Body of pancreas (tissue), 4 donors: ENCODE results near the gene GJA5. TPM values are rescaled to one million over a fixed set of nuclear protein-coding genes. Genes with fewer than 3 reads are reported as not detected.

Experiments used
- ATAC-seq: fragments of 150-250 bp; one replicate; pipeline ENCODE4 v1.9.1; 2016
- DNase-seq, 4 donors: peaks; one replicate each; pipeline ENCODE4 v3.0.0-alpha.2; 2019
- H3K27ac ChIP-seq, 4 donors: fragments of 200-600 bp; sonication (generic); 1 replicate in 3 of 4; 2 replicates in 1 of 4; pipeline versions ENCODE4 v1.5.1 to v1.6.1; 2016 to 2019; ENCODE audit warnings: mild to moderate bottlenecking in 1 of 4, mixed read lengths in 1 of 4, moderate library complexity in 1 of 4
- H3K27me3 ChIP-seq, 2 donors: fragments of 200-600 bp; sonication (generic); one replicate each; pipeline ENCODE4 v1.6.0; 2016; ENCODE audit warnings: mild to moderate bottlenecking in 1 of 2
- H3K36me3 ChIP-seq, 2 donors: fragments of 200-600 bp; sonication (generic); replicated peaks in 1 of 2; 2 replicates each; pipeline ENCODE4 v1.5.1; 2016; ENCODE audit warnings: low read depth in 2 of 2; ENCODE audit not compliant: insufficient read depth in 1 of 2
- H3K4me1 ChIP-seq: fragments of 200-600 bp; sonication (generic); one replicate; pipeline ENCODE4 v1.6.0; 2016
- H3K4me3 ChIP-seq, 2 donors: fragments of 200-600 bp; sonication (generic); 1 replicate in 1 of 2; 2 replicates in 1 of 2; pipeline ENCODE4 v1.5.1; 2016 to 2019
- H3K9me3 ChIP-seq, 3 donors: fragments of 200-600 bp; sonication (generic); 1 replicate in 2 of 3; 2 replicates in 1 of 3; pipeline ENCODE4 v1.5.1; 2016
- POLR2A ChIP-seq, 3 donors: fragments of 450-650 bp; IDR thresholded peaks; one replicate each; pipeline ENCODE4 v1.6.1; 2016; ENCODE audit warnings: antibody characterized with exemption in 3 of 3, mild to moderate bottlenecking in 2 of 3
- WGBS, 2 donors: methylation state at CpG; one replicate each; pipeline ENCODE4 v1.1.5; 2017; 5-methylcytosine and 5-hydroxymethylcytosine counted together
- intact Hi-C: fragments of 100-400 bp; cut with DNase I; formaldehyde crosslinking; loops from one replicate; pipeline ENCODE4 v1.15.1; 2023
- total RNA-seq, 2 donors: library from RNA; depleted of rRNA; stranded (reverse); fragments of >200 nt; gene quantifications; one replicate each; pipeline ENCODE4 v1.1.0, GENCODE V29; 2016
- TF ChIP-seq, protein P1 (sequence below), 7 experiments: fragments of 450-650 bp in 4 of 7; fragments of 200-600 bp in 3 of 7; sonication (generic) in 3 of 7; IDR thresholded peaks; one replicate each; pipeline ENCODE4 v1.5.1; 2016 to 2019; ENCODE audit warnings: antibody characterized with exemption in 7 of 7

GJA5 gene
- total RNA-seq, 2 donors from 2014 or later, result 0.99 to 8.8 TPM

DNA sequence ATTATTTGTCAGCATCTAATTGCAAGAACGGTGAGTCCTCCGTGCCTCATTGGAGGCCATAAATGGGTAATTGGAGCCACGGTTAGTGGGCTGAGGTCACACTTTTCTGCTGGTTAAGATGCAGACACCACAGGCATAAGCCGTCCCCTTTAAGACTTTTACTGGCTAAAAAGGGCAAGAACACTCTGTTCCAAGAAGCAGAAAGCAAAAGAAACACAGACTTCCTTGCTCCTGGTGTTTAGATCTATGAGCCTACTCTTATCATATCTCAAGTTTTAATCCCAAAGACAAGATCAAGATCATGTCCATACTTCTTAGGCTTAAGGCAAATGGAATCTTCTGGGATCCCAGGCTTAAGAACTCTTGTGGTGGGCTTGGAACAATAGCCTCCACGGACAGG, 17.3 kb upstream of the GJA5 start:
- no peak overlapping the region for H3K4me3 ChIP-seq
- intact Hi-C loops, result no loop called here
- TF ChIP-seq, protein P1, sequence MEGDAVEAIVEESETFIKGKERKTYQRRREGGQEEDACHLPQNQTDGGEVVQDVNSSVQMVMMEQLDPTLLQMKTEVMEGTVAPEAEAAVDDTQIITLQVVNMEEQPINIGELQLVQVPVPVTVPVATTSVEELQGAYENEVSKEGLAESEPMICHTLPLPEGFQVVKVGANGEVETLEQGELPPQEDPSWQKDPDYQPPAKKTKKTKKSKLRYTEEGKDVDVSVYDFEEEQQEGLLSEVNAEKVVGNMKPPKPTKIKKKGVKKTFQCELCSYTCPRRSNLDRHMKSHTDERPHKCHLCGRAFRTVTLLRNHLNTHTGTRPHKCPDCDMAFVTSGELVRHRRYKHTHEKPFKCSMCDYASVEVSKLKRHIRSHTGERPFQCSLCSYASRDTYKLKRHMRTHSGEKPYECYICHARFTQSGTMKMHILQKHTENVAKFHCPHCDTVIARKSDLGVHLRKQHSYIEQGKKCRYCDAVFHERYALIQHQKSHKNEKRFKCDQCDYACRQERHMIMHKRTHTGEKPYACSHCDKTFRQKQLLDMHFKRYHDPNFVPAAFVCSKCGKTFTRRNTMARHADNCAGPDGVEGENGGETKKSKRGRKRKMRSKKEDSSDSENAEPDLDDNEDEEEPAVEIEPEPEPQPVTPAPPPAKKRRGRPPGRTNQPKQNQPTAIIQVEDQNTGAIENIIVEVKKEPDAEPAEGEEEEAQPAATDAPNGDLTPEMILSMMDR (IDR thresholded peaks at IDR 0.05), result no peak
- TF ChIP-seq POLR2A (IDR thresholded peaks at IDR 0.05), result no peak
- ATAC-seq (no peak), DNase-seq (no peak)
- no peak overlapping the region for H3K27ac ChIP-seq
- no peaks in the 10 kb centered on the region for H3K36me3 ChIP-seq
- H3K9me3 ChIP-seq, result no peaks in the 10 kb centered on the region
- no peaks in the 10 kb centered on the region for H3K4me1 ChIP-seq
- 64% methylated on average over 5 of the region's 5 CpGs for WGBS, 2 donors
- H3K27me3 ChIP-seq, result no peaks in the 10 kb centered on the region

DNA sequence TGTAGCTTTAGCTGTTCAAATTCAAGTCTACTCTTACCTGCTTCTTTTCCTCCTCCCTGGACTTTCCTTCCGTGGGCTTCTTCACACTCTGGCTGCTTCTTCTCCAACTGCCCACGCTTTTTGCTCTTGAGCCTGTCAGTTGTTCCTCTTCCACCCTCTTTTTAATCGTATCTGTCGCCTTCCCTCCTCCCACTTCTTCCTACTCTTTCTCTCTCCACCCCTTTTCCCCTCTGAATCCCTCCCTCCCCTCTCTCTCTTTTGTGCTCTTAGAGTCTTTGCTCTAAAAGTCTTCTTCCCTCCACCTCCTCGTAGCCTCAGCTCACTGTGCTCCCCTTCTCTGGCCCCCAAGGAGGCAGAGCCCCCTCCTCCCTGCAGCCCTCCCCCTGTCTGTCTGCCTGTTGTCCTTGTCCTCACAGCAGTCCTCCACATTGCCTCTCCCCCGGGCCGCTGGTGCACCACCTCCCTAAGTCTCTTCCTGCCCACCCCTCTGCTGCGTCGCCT, 12.9 kb upstream of the GJA5 start:
- Histone ChIP-seq H3K36me3 (no peaks in the 10 kb centered on the region), H3K4me1 (no peaks in the 10 kb centered on the region), H3K4me3 (no peak overlapping the region), H3K27ac (no peak overlapping the region), H3K9me3 (no peaks in the 10 kb centered on the region), H3K27me3 (no peaks in the 10 kb centered on the region)
- DNase-seq, result no peak
- TF ChIP-seq, protein P1 (IDR thresholded peaks at IDR 0.05), result no peak
- TF ChIP-seq POLR2A (IDR thresholded peaks at IDR 0.05), result no peak
- WGBS, 2 donors, result 26 to 32% methylated on average over 9 of the region's 9 CpGs
- intact Hi-C loops, result no loop called here
- no peak for ATAC-seq

DNA sequence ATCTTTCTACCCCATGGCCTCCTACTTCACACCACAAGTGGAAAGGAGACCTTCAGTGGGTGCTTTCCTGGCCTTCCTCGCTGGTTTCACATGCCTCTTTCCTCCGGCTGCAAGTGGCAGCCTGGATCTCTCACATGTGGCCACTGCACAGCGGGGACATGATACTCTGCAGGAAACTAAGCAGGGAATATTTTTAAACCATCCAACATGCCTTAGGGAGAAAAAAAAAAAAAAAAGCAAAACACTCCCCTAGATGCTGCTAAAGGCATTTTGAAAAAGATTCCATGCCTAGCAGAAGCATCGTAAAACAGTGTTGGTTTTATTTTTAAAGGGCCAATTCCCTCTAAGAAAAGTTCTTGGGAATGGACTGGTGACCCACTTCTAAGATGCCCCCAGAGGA, 12.2 kb upstream of the GJA5 start:
- intact Hi-C loops, result no loop called here
- ATAC-seq, result no peak

DNA sequence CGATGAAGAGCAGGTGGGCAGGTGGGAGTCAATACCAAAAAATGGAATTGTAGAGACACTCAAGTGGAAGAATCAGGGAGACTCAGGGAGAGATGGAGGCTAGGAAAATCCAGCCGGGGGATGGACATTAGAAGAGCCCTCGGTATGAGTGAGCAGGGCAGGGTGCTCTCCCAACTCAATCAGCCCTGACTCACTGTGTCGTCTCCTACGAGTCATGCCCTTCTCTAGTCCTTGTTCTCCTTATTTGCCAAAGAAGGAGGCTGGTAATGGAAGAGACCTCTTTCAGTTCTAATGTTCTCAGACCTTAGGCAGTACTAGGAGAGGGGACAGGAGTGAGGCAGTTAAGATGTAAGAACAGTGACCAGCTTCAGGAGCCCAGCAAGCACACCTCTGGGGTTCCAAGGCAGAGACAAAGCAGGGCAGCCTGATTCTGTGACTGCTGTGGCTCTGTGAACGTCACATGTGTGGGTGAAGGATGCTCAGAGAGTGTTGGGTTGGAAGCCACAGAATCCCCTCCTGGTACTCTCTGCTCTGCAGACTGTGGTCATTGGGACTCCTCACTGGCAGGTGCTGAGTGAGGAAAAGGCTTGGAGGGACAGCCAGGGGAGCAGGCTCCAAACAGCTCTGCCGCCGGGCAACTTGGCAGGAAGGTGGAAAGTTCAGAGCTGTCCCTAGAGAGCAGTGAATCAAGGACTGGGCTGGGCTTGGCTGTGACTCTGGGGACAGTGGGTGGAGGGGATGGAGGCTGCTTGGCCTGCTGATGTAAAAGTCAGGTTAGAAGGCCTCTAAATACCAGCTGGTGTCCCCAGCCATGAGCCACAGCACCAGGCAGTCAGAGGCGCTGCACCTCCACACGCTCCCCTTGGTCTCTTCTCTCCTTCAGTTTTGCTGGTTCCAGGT, 11.1 kb upstream of the GJA5 start:
- no peak for TF ChIP-seq POLR2A (IDR thresholded peaks at IDR 0.05)
- TF ChIP-seq, protein P1 (IDR thresholded peaks at IDR 0.05), result no peak
- no peak overlapping the region for H3K27ac ChIP-seq
- H3K4me1 ChIP-seq, result no peaks in the 10 kb centered on the region
- H3K36me3 ChIP-seq, result no peaks in the 10 kb centered on the region
- WGBS, 2 donors, result 69 to 72% methylated on average over 10 of the region's 10 CpGs
- intact Hi-C loops, result no loop called here
- H3K27me3 ChIP-seq, result no peaks in the 10 kb centered on the region
- DNase-seq, result no peak
- H3K4me3 ChIP-seq, result no peak overlapping the region
- ATAC-seq, result no peak
- H3K9me3 ChIP-seq, result no peaks in the 10 kb centered on the region

More for the DNA sequence above, 12.2 kb upstream of the GJA5 start:
- DNase-seq, result no peak
- no peak overlapping the region for H3K4me3 ChIP-seq
- no peak overlapping the region for H3K27ac ChIP-seq
- TF ChIP-seq, protein P1 (IDR thresholded peaks at IDR 0.05), result no peak
- TF ChIP-seq POLR2A (IDR thresholded peaks at IDR 0.05), result no peak
- no peaks in the 10 kb centered on the region for H3K9me3 ChIP-seq
- H3K36me3 ChIP-seq, result no peaks in the 10 kb centered on the region
- no peaks in the 10 kb centered on the region for H3K27me3 ChIP-seq
- WGBS, 2 donors, result 75 to 80% methylated on average over 4 of the region's 4 CpGs
- no peaks in the 10 kb centered on the region for H3K4me1 ChIP-seq
